Mesendoderm (in vitro differentiated cells): ENCODE measurements around the gene ZFP92.

Experiments
- DNase-seq: peaks from one replicate; pipeline ENCODE4 v3.0.0; 2013
- H2AK5ac ChIP-seq: 2 replicates; pipeline ENCODE4 v1.6.1; 2013; ENCODE audit warnings: low read length, inconsistent platforms
- H2BK120ac ChIP-seq: 2 replicates; pipeline ENCODE4 v1.6.1; 2013; ENCODE audit warnings: low read depth, mild to moderate bottlenecking, low read length, moderate library complexity, mixed read lengths
- H2BK15ac ChIP-seq: replicated peaks from 2 replicates; pipeline ENCODE4 v1.6.1; 2013; ENCODE audit warnings: low read depth, mild to moderate bottlenecking, moderate library complexity
- H2BK5ac ChIP-seq: 2 replicates; pipeline ENCODE4 v1.6.1; 2013; ENCODE audit warnings: low read length, inconsistent platforms
- H3K18ac ChIP-seq: 2 replicates; pipeline ENCODE4 v1.6.1; 2013; ENCODE audit warnings: mild to moderate bottlenecking, low read length, mixed read lengths
- H3K23ac ChIP-seq: one replicate; pipeline ENCODE4 v1.6.1; 2013; ENCODE audit warnings: low read length
- H3K27ac ChIP-seq: 2 replicates; pipeline ENCODE4 v1.5.1; 2013; ENCODE audit warnings: low read depth, mild to moderate bottlenecking, inconsistent platforms, low read length, moderate library complexity
- H3K27me3 ChIP-seq: 2 replicates; pipeline ENCODE4 v1.6.1; 2013; ENCODE audit warnings: low read length, control low read depth, mild to moderate bottlenecking, inconsistent platforms; ENCODE audit not compliant: insufficient read depth, poor library complexity
- H3K36me3 ChIP-seq: 2 replicates; pipeline ENCODE4 v1.6.1; 2013; ENCODE audit warnings: low read length, inconsistent platforms; ENCODE audit not compliant: control insufficient read depth, insufficient read depth
- H3K4ac ChIP-seq: one replicate; pipeline ENCODE4 v1.6.1; 2013; ENCODE audit warnings: low read depth, mild to moderate bottlenecking, low read length, moderate library complexity
- H3K4me1 ChIP-seq: 2 replicates; pipeline ENCODE4 v1.6.1; 2013; ENCODE audit warnings: low read depth, low read length, inconsistent platforms; ENCODE audit not compliant: control insufficient read depth
- H3K4me2 ChIP-seq: 2 replicates; pipeline ENCODE4 v1.6.1; 2013; ENCODE audit warnings: low read length
- H3K4me3 ChIP-seq: 2 replicates; pipeline ENCODE4 v1.5.1; 2013; ENCODE audit warnings: mild to moderate bottlenecking, low read length
- H3K56ac ChIP-seq: one replicate; pipeline ENCODE4 v1.6.1; 2013; ENCODE audit warnings: low read length
- H3K79me1 ChIP-seq: 2 replicates; pipeline ENCODE4 v1.6.1; 2013; ENCODE audit warnings: low read length, inconsistent platforms
- H3K79me2 ChIP-seq: 2 replicates; pipeline ENCODE4 v1.6.1; 2013; ENCODE audit warnings: mild to moderate bottlenecking, low read length; ENCODE audit not compliant: control insufficient read depth, insufficient read depth
- H3K9ac ChIP-seq: 2 replicates; pipeline ENCODE4 v1.6.1; 2013; ENCODE audit warnings: low read length, inconsistent platforms
- H4K5ac ChIP-seq: one replicate; pipeline ENCODE4 v1.6.1; 2013; ENCODE audit warnings: low read length
- H4K8ac ChIP-seq: one replicate; pipeline ENCODE4 v1.6.1; 2013; ENCODE audit warnings: low read depth, mild to moderate bottlenecking, control low read depth, low read length, moderate library complexity
- WGBS: extraction: QIAGEN DNeasy Blood & Tissue Kit; methylation state at CpG from one replicate; pipeline ENCODE4 v1.1.7; 2013; ENCODE audit warnings: low lambda C conversion rate, missing lambda C conversion rate; ENCODE audit not compliant: insufficient coverage; ENCODE audit errors: extremely low coverage; 5-methylcytosine and 5-hydroxymethylcytosine counted together

ZFP92 gene

GRCh38 chrX:153444333-153445011 is 33.2 kb downstream of the ZFP92 start:
- Histone ChIP-seq H2BK5ac (no peak overlapping the region), H3K9ac (no peak overlapping the region), H3K56ac (no peak overlapping the region), H3K27me3 (no peaks in the 10 kb centered on the region), H3K4me2 (no peak overlapping the region), H4K5ac (no peak overlapping the region), H3K79me2 (no peaks in the 10 kb centered on the region), H3K4me1 (no peaks in the 10 kb centered on the region), H3K23ac (no peak overlapping the region), H3K79me1 (no peaks in the 10 kb centered on the region), H3K4me3 (no peak overlapping the region), H3K4ac (no peak overlapping the region), H3K27ac (no peak overlapping the region), H3K36me3 (no peaks in the 10 kb centered on the region), H2AK5ac (no peak overlapping the region), H3K18ac (no peak overlapping the region), H2BK15ac (no peak overlapping the region), H2BK120ac (no peak overlapping the region), H4K8ac (no peak overlapping the region)
- WGBS: no CpG with 5 or more reads among the region's 37 CpGs
- no peak for DNase-seq

- H3K4me3 ChIP-seq: no peak overlapping the region
- H3K79me1 ChIP-seq: no peaks in the 10 kb centered on the region
- no peak overlapping the region for H4K8ac ChIP-seq
- no CpG with 5 or more reads among the region's 35 CpGs for WGBS
- H3K9ac ChIP-seq: no peak overlapping the region
- H3K36me3 ChIP-seq: no peaks in the 10 kb centered on the region
- H3K27me3 ChIP-seq: no peaks in the 10 kb centered on the region
- H3K79me2 ChIP-seq: no peaks in the 10 kb centered on the region
- no peak overlapping the region for H3K27ac ChIP-seq
- no peak overlapping the region for H3K56ac ChIP-seq
- no peak overlapping the region for H4K5ac ChIP-seq
- no peak overlapping the region for H3K4ac ChIP-seq
- H2BK120ac ChIP-seq: no peak overlapping the region
- no peak overlapping the region for H3K23ac ChIP-seq
- no peak overlapping the region for H3K18ac ChIP-seq
- H2AK5ac ChIP-seq: no peak overlapping the region
- no peak for DNase-seq
- H2BK5ac ChIP-seq: no peak overlapping the region
- no peaks in the 10 kb centered on the region for H3K4me1 ChIP-seq
- H2BK15ac ChIP-seq: no peak overlapping the region
- no peak overlapping the region for H3K4me2 ChIP-seq
Observed at GRCh38 chrX:153445106-153445855, 34.0 kb downstream of the ZFP92 start.

- Histone ChIP-seq H3K18ac (no peak within 1 kb of the TSS), H2BK15ac (no peak within 1 kb of the TSS), H3K4me1 (no peaks in the 10 kb centered on the region), H3K23ac (no peak within 1 kb of the TSS), H3K27me3 (no peaks in the 10 kb centered on the region), H3K56ac (no peak within 1 kb of the TSS), H3K4ac (no peak within 1 kb of the TSS), H2AK5ac (no peak within 1 kb of the TSS), H2BK5ac (no peak within 1 kb of the TSS), H3K4me3 (no peak within 1 kb of the TSS), H2BK120ac (no peak within 1 kb of the TSS), H4K8ac (no peak within 1 kb of the TSS), H3K9ac (no peak within 1 kb of the TSS), H3K79me1 (no peaks in the 10 kb centered on the region), H4K5ac (no peak within 1 kb of the TSS), H3K36me3 (no peaks in the 10 kb centered on the region), H3K27ac (no peak within 1 kb of the TSS), H3K4me2 (no peak within 1 kb of the TSS), H3K79me2 (no peaks in the 10 kb centered on the region)
- no CpG with 5 or more reads among the region's 30 CpGs for WGBS
- no peak for DNase-seq
Observed at GRCh38 chrX:153445856-153446635, 34.8 kb downstream of the ZFP92 start, which contains the start of gene TREX2. TSS of gene TREX2 (minus strand) at chrX:153446056. CDS start at chrX:153445430, 626 bp downstream.

GRCh38 chrX:153446636-153446936 is 35.3 kb downstream of the ZFP92 start:
- H3K9ac ChIP-seq: no peak overlapping the region
- H3K18ac ChIP-seq: no peak overlapping the region
- H2BK15ac ChIP-seq: no peak overlapping the region
- WGBS: no CpG with 5 or more reads among the region's 10 CpGs
- no peak overlapping the region for H3K23ac ChIP-seq
- H3K27ac ChIP-seq: no peak overlapping the region
- H4K5ac ChIP-seq: no peak overlapping the region
- H3K36me3 ChIP-seq: no peaks in the 10 kb centered on the region
- no peak overlapping the region for H2BK120ac ChIP-seq
- no peaks in the 10 kb centered on the region for H3K4me1 ChIP-seq
- H3K79me2 ChIP-seq: no peaks in the 10 kb centered on the region
- no peak overlapping the region for H3K4me3 ChIP-seq
- H2BK5ac ChIP-seq: no peak overlapping the region
- DNase-seq: no peak
- H3K27me3 ChIP-seq: no peaks in the 10 kb centered on the region
- no peak overlapping the region for H3K56ac ChIP-seq
- H2AK5ac ChIP-seq: no peak overlapping the region
- H3K4ac ChIP-seq: no peak overlapping the region
- H3K4me2 ChIP-seq: no peak overlapping the region
- H3K79me1 ChIP-seq: no peaks in the 10 kb centered on the region
- no peak overlapping the region for H4K8ac ChIP-seq

- H2BK120ac ChIP-seq: no peak overlapping the region
- H3K27ac ChIP-seq: no peak overlapping the region
- no peaks in the 10 kb centered on the region for H3K4me1 ChIP-seq
- H4K8ac ChIP-seq: no peak overlapping the region
- no peaks in the 10 kb centered on the region for H3K79me2 ChIP-seq
- DNase-seq: no peak
- H4K5ac ChIP-seq: no peak overlapping the region
- H3K9ac ChIP-seq: no peak overlapping the region
- no peak overlapping the region for H3K23ac ChIP-seq
- H3K18ac ChIP-seq: no peak overlapping the region
- H3K56ac ChIP-seq: no peak overlapping the region
- no peak overlapping the region for H3K4ac ChIP-seq
- no peaks in the 10 kb centered on the region for H3K79me1 ChIP-seq
- H3K27me3 ChIP-seq: no peaks in the 10 kb centered on the region
- WGBS: no CpG with 5 or more reads among the region's 17 CpGs
- no peak overlapping the region for H3K4me2 ChIP-seq
- no peak overlapping the region for H2AK5ac ChIP-seq
- no peak overlapping the region for H2BK5ac ChIP-seq
- H2BK15ac ChIP-seq: no peak overlapping the region
- no peaks in the 10 kb centered on the region for H3K36me3 ChIP-seq
- H3K4me3 ChIP-seq: no peak overlapping the region
Observed at GRCh38 chrX:153446950-153447580, 35.8 kb downstream of the ZFP92 start.
